Astrocyte (in vitro differentiated cells and primary cell): Measurements from ENCODE around the gene GDF9. TPM values are rescaled to one million over a fixed set of nuclear protein-coding genes. Genes with fewer than 3 reads are reported as not detected.

Experiments
- DNase-seq: peaks from one replicate; pipeline ENCODE4 v3.0.0-alpha.2; 2010; ENCODE audit warnings: low read depth
- FAIRE-seq: peaks from 2 replicates; lab custom pipeline; 2011; peaks lifted over from hg19 to GRCh38; lab: Jason Lieb, UNC
- H2AFZ ChIP-seq: 2 replicates; pipeline ENCODE4 v1.6.0; 2012; ENCODE audit warnings: low read depth, low read length, inconsistent platforms
- H3K27ac ChIP-seq: 2 replicates; pipeline ENCODE4 v1.5.1; 2011; ENCODE audit warnings: low read depth, low read length, inconsistent platforms
- H3K27me3 ChIP-seq: 2 replicates; pipeline ENCODE4 v1.6.0; 2011; ENCODE audit warnings: low read length, inconsistent platforms; ENCODE audit not compliant: insufficient read depth
- H3K36me3 ChIP-seq: 2 replicates; pipeline ENCODE4 v1.5.1; 2011; ENCODE audit warnings: low read length, inconsistent platforms; ENCODE audit not compliant: insufficient read depth
- H3K4me1 ChIP-seq: 2 replicates; pipeline ENCODE4 v1.5.1; 2011; ENCODE audit warnings: low read length, inconsistent platforms; ENCODE audit not compliant: insufficient read depth
- H3K4me2 ChIP-seq: 2 replicates; pipeline ENCODE4 v1.6.0; 2012; ENCODE audit warnings: low read length, inconsistent platforms
- H3K4me3 ChIP-seq: 2 replicates; pipeline ENCODE4 v1.5.1; 2011; ENCODE audit warnings: low read depth, mild to moderate bottlenecking, low read length, inconsistent platforms; ENCODE audit not compliant: insufficient read depth
- H3K79me2 ChIP-seq: 2 replicates; pipeline ENCODE4 v1.6.0; 2012; ENCODE audit warnings: mild to moderate bottlenecking, low read length, inconsistent platforms; ENCODE audit not compliant: insufficient read depth
- H3K9ac ChIP-seq: 2 replicates; pipeline ENCODE4 v1.6.0; 2012; ENCODE audit warnings: mild to moderate bottlenecking, low read length, inconsistent platforms
- H3K9me3 ChIP-seq: 2 replicates; pipeline ENCODE4 v1.5.1; 2012; ENCODE audit warnings: low read depth, mild to moderate bottlenecking, low read length, inconsistent platforms; ENCODE audit not compliant: insufficient read depth
- H4K20me1 ChIP-seq: 2 replicates; pipeline ENCODE4 v1.6.0; 2012; ENCODE audit warnings: low read length, inconsistent platforms; ENCODE audit not compliant: insufficient read depth
- H3K27ac Mint-ChIP-seq: one replicate; pipeline ENCODE4 v1.8.0; 2021; ENCODE audit warnings: mild to moderate bottlenecking, mixed read lengths; ENCODE audit not compliant: unreplicated experiment
- H3K27me3 Mint-ChIP-seq: one replicate; pipeline ENCODE4 v1.8.0; 2021; ENCODE audit warnings: low read depth, mixed read lengths; ENCODE audit not compliant: unreplicated experiment
- H3K36me3 Mint-ChIP-seq: one replicate; pipeline ENCODE4 v1.8.0; 2021; ENCODE audit warnings: low read depth, mixed read lengths; ENCODE audit not compliant: unreplicated experiment
- H3K4me1 Mint-ChIP-seq: one replicate; pipeline ENCODE4 v1.8.0; 2021; ENCODE audit warnings: low read depth, mixed read lengths; ENCODE audit not compliant: unreplicated experiment
- H3K4me3 Mint-ChIP-seq: one replicate; pipeline ENCODE4 v1.8.0; 2021; ENCODE audit warnings: mild to moderate bottlenecking, moderate library complexity, mixed read lengths; ENCODE audit not compliant: unreplicated experiment
- H3K9me3 Mint-ChIP-seq: one replicate; pipeline ENCODE4 v1.8.0; 2021; ENCODE audit warnings: mild to moderate bottlenecking, mixed read lengths; ENCODE audit not compliant: unreplicated experiment
- CTCF ChIP-seq: IDR thresholded peaks from 2 replicates; pipeline ENCODE4 v1.5.1; 2011; ENCODE audit warnings: low read depth, mild to moderate bottlenecking, inconsistent platforms, low read length, moderate library complexity; ENCODE audit not compliant: insufficient read depth
- EZH2 ChIP-seq: IDR thresholded peaks from 2 replicates; pipeline ENCODE4 v1.6.1; 2012; ENCODE audit warnings: mild to moderate bottlenecking, low read length, inconsistent platforms; ENCODE audit not compliant: insufficient read depth
- total RNA-seq: library from RNA; stranded (reverse); gene quantifications from 2 replicates; pipeline ENCODE4 v1.2.1, GENCODE V29; 2021

Gene GDF9
- total RNA-seq, 1 donor from 2014 or later: 0.34 TPM

DNA sequence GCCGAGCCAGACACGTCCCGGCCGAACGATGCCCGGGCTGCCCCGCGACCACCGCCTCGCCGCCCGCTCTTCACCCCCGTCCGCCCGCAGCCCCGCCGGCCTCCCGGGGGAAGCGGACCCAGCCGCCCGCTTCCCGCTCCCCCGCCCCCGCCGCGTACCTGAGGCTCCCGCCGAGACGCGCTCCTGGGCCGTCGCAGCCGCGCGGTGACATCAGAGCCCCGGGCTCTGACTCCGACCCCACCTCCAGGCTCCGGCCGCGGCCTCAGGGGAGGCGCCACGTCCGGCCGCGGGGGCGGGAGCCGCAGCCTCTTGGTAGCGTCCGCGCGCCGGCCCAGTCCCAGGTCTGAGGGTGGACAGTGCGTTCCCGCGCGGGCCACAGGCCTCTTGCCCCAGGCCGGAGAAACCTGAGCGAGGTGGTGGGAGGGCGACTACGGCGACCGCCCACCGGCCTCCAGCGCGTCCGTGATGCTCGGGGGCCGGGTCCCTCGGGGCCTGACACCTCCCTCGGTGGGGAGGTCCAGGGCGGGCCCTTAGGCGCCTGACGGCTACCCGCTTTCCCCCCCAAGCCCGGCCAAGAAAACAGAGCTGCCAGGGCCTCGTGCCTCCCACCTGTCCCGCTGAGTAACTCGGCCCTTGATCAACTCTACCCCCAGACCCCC lies 35.7 kb downstream of the GDF9 start, which contains the start of gene SHROOM1:
SHROOM1 (minus strand) TSS at position 212 of the 659 bp plus-strand sequence. CDS start 4,507 bp downstream, outside the sequence.
- H3K79me2 ChIP-seq: no peaks in the 10 kb centered on the region
- no peaks in the 10 kb centered on the region for H3K4me1 Mint-ChIP-seq
- no peaks in the 10 kb centered on the region for H3K9me3 Mint-ChIP-seq
- H3K4me3 ChIP-seq: peak within 1 kb of the TSS; percentile 66
- TF ChIP-seq EZH2: no peak
- TF ChIP-seq CTCF: no peak
- no peaks in the 10 kb centered on the region for H3K4me1 ChIP-seq
- FAIRE-seq: no peak
- peaks cover 14% of the 10 kb centered on the region for H4K20me1 ChIP-seq
- no peaks in the 10 kb centered on the region for H3K27me3 ChIP-seq
- no peaks in the 10 kb centered on the region for H3K36me3 ChIP-seq
- H3K27me3 Mint-ChIP-seq: peaks cover 45% of the 10 kb centered on the region
- peak within 1 kb of the TSS; percentile 47 for H3K27ac Mint-ChIP-seq
- peak within 1 kb of the TSS; percentile 86 for H3K4me3 Mint-ChIP-seq
- H3K9ac ChIP-seq: peak within 1 kb of the TSS; percentile 79
- peak; percentile 28 for DNase-seq
- H3K27ac ChIP-seq: no peak within 1 kb of the TSS
- no peaks in the 10 kb centered on the region for H3K9me3 ChIP-seq
- peak within 1 kb of the TSS; percentile 82 for H3K4me2 ChIP-seq
- peaks cover 9% of the 10 kb centered on the region for H3K36me3 Mint-ChIP-seq
- H2AFZ ChIP-seq: peak within 1 kb of the TSS; percentile 92

DNA sequence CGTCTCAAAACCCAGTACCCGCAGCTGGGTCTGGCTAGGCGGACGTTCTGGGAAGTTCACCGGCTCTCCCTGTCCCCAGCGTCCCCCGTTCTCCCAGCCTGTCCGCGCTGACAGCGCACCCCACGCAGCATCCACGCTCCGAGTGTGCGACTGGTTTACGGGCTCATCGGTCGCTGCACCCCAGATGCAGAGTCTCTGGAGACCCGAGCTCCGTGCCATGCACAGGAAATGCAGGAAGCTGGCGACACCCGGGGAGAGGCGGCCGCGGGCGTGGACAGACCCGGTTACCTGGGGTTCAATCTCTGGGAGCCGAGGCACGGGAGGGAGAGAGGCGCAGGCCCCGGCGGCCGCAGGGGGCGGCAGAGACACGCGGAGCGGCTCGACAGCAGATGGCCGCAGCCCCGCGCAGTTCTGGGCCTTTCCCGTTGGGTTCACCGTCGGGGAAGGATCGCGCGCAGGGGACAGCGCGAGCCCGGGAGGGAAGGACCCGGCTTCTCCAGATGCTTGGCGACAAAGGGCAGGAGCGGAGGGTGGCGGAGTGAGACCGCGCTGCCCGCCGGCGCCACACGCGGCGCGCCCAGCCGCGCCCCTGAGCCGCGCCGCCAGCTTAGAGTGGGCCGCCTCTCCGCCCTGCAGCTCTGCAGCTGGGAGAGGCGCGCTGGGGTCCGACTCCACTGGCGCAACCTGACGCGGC lies 36.4 kb downstream of the GDF9 start:
- no peaks in the 10 kb centered on the region for H3K4me1 Mint-ChIP-seq
- no peaks in the 10 kb centered on the region for H3K9me3 ChIP-seq
- H3K27me3 ChIP-seq: no peaks in the 10 kb centered on the region
- H3K4me1 ChIP-seq: no peaks in the 10 kb centered on the region
- H3K4me3 Mint-ChIP-seq: peak overlapping the region; percentile 86
- H3K79me2 ChIP-seq: no peaks in the 10 kb centered on the region
- no peaks in the 10 kb centered on the region for H3K36me3 ChIP-seq
- peaks cover 12% of the 10 kb centered on the region for H3K36me3 Mint-ChIP-seq
- FAIRE-seq: no peak
- no peak overlapping the region for H3K27ac Mint-ChIP-seq
- H3K27ac ChIP-seq: no peak overlapping the region
- peaks cover 45% of the 10 kb centered on the region for H3K27me3 Mint-ChIP-seq
- peak overlapping the region; percentile 66 for H3K4me3 ChIP-seq
- H3K9ac ChIP-seq: peak overlapping the region; percentile 79
- peak; percentile 48 for TF ChIP-seq CTCF
- no peak for TF ChIP-seq EZH2
- peak overlapping the region; percentile 82 for H3K4me2 ChIP-seq
- H4K20me1 ChIP-seq: peaks cover 14% of the 10 kb centered on the region
- DNase-seq: peak; percentile 35
- H2AFZ ChIP-seq: peak overlapping the region; percentile 92
- H3K9me3 Mint-ChIP-seq: no peaks in the 10 kb centered on the region
